K562 (cell line): Measurements from ENCODE around the gene KHSRP. TPM values are rescaled to one million over a fixed set of nuclear protein-coding genes. Genes with fewer than 3 reads are reported as not detected.

Experiments used
- CEBPB ChIP-seq: fragments of 450-650 bp; IDR thresholded peaks from 2 replicates; pipeline ENCODE4 v1.6.1; 2016; ENCODE audit warnings: missing genetic modification characterization, missing compliant biosample characterization
- CTBP1 ChIP-seq: fragments of 450-650 bp; IDR thresholded peaks from 2 replicates; pipeline ENCODE4 v1.6.1; 2016; ENCODE audit warnings: borderline replicate concordance
- HMG20B ChIP-seq: fragments of 250-450 bp; sonication (Bioruptor Pico); IDR thresholded peaks from 2 replicates; pipeline ENCODE4 v1.5.0; 2021; ENCODE audit warnings: mild to moderate bottlenecking
- HNRNPLL ChIP-seq: fragments of 200-400 bp; formaldehyde crosslinking; IDR thresholded peaks from 2 replicates; pipeline ENCODE4 v1.6.1; 2017; ENCODE audit warnings: low read length, low read depth, mild to moderate bottlenecking; ENCODE audit not compliant: poor library complexity, severe bottlenecking
- KLF13 ChIP-seq: fragments of 450-650 bp; IDR thresholded peaks from 2 replicates; pipeline ENCODE4 v1.6.1; 2016; ENCODE audit warnings: missing genetic modification characterization, low read depth, mild to moderate bottlenecking, missing compliant biosample characterization, moderate library complexity, borderline replicate concordance
- L3MBTL2 ChIP-seq: fragments of 450-650 bp; IDR thresholded peaks from 2 replicates; pipeline ENCODE4 v1.6.1; 2016; ENCODE audit warnings: mild to moderate bottlenecking, moderate library complexity
- MCM5 ChIP-seq: fragments of 450-650 bp; IDR thresholded peaks from 2 replicates; pipeline ENCODE4 v1.6.1; 2016; ENCODE audit warnings: low read depth
- POLR2A ChIP-seq: fragments of 450-650 bp; conservative IDR thresholded peaks from 2 replicates; pipeline ENCODE4 v1.6.1; 2016
- POLR2B ChIP-seq: fragments of 450-650 bp; IDR thresholded peaks from 2 replicates; pipeline ENCODE4 v1.6.1; 2018; ENCODE audit warnings: low read depth; ENCODE audit not compliant: partially characterized antibody
- RCOR1 ChIP-seq, 2 experiments: IDR thresholded peaks; 2 replicates each; pipeline ENCODE4 v1.6.1; 2012; ENCODE audit warnings: low read depth in 2 of 2, low read length in 2 of 2, borderline replicate concordance in 1 of 2, improper control_type of control experiment in 1 of 2
- SIN3B ChIP-seq: fragments of 450-650 bp; IDR thresholded peaks from 2 replicates; pipeline ENCODE4 v1.6.1; 2017; ENCODE audit warnings: low read depth, mild to moderate bottlenecking, moderate library complexity
- SMARCA4 ChIP-seq: fragments of 450-650 bp; IDR thresholded peaks from 2 replicates; pipeline ENCODE4 v1.6.1; 2016
- STAT5B ChIP-seq: fragments of 250-450 bp; sonication (Bioruptor Pico); IDR thresholded peaks from 2 replicates; pipeline ENCODE4 v1.8.0; 2021; ENCODE audit warnings: mild to moderate bottlenecking, inconsistent platforms
- ZBTB40 ChIP-seq, 2 experiments: fragments of 450-650 bp in 1 of 2; sonication (generic) in 1 of 2; formaldehyde crosslinking in 1 of 2; IDR thresholded peaks; 2 replicates each; pipeline versions ENCODE4 v1.7.1 to v1.9.0; 2016 to 2022; ENCODE audit warnings: inconsistent platforms in 1 of 2, mild to moderate bottlenecking in 1 of 2, missing genetic modification reagents in 1 of 2
- ZC3H8 ChIP-seq: fragments of 450-650 bp; IDR thresholded peaks from 2 replicates; pipeline ENCODE4 v1.6.1; 2017
- ZNF354B ChIP-seq: fragments of 250-450 bp; sonication (Bioruptor Pico); IDR thresholded peaks from 2 replicates; pipeline ENCODE4 v1.4.0; 2020
- ZNF75A ChIP-seq: fragments of 450-650 bp; formaldehyde crosslinking; IDR thresholded peaks from 2 replicates; pipeline ENCODE4 v1.4.0; 2020; ENCODE audit warnings: mild to moderate bottlenecking
- polyA plus RNA-seq, 8 experiments: library from polyadenylated mRNA; depleted of rRNA in 4 of 8; stranded (reverse) in 5 of 8; unstranded in 3 of 8; fragments of >200 nt; fragmentation: Nextera tagmentation in 2 of 8; fragmentation: Illumina TruSeq in 1 of 8; extraction: Ambion mirVana in 2 of 8; extraction: Trizol in 1 of 8; gene quantifications; 2 replicates each; pipeline versions ENCODE4 v1.2.1 to v1.2.3, GENCODE V29; 2011 to 2014; ENCODE audit warnings: inconsistent platforms in 1 of 8, missing spikeins in 1 of 8
- total RNA-seq, 7 experiments: library from RNA; depleted of rRNA in 6 of 7; stranded (reverse); fragments of >200 nt in 6 of 7; fragmentation: Illumina TruSeq in 2 of 7; extraction: Trizol in 2 of 7; gene quantifications; 2 replicates each; pipeline versions ENCODE4 v1.2.1 to v1.2.3, GENCODE V29; 2011 to 2021; ENCODE audit warnings: low replicate concordance in 1 of 7
- TF ChIP-seq, protein P1 (sequence below): IDR thresholded peaks from 2 replicates; pipeline ENCODE4 v1.6.1; 2011; ENCODE audit warnings: borderline replicate concordance, low read depth, mild to moderate bottlenecking, moderate library complexity, low read length; ENCODE audit not compliant: insufficient read depth, poor library complexity, severe bottlenecking

KHSRP gene
- total and polyA plus RNA-seq, 9 of the 15 experiments (the other 6 are each of a cell fraction or from before 2014, with no cell fraction given) = 4.2 to 564 (median 139) TPM

DNA sequence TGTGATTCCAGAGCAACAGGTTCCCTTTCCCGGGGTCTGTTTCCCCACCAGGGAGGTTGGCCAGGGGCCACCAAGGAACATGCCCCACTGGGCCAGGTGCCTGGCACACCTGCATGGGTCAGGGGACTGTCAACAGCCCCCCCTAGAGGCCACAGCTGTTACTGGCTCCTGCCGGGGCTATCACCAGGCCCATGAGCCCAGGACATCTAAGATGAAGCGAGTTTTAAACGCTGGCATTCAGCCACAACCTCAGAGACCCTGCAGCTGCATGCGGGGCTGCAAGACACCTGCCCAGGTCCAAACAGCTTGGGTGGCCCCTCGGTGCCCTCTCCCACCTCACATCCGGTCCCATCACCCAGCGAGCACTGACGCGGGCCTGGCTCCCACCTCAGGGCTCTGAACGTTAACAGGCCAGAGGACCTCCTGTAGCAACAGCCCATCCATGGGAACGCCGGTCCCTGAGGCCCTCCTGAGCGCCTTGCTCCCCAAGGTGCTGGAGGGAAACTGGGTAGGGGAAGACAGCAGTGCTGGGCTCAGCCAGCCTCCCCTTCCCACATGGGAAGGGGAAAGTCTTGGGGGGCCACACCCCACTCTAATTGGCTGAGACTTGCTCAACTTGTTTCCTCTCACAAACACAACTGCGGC is 12.0 kb downstream of the KHSRP start (continued):
- no peak for TF ChIP-seq ZBTB40 (IDR thresholded peaks at IDR 0.05)
- no peak for TF ChIP-seq ZBTB40 (CRISPR knock-in tag; IDR thresholded peaks at IDR 0.05)
- TF ChIP-seq, protein P1, sequence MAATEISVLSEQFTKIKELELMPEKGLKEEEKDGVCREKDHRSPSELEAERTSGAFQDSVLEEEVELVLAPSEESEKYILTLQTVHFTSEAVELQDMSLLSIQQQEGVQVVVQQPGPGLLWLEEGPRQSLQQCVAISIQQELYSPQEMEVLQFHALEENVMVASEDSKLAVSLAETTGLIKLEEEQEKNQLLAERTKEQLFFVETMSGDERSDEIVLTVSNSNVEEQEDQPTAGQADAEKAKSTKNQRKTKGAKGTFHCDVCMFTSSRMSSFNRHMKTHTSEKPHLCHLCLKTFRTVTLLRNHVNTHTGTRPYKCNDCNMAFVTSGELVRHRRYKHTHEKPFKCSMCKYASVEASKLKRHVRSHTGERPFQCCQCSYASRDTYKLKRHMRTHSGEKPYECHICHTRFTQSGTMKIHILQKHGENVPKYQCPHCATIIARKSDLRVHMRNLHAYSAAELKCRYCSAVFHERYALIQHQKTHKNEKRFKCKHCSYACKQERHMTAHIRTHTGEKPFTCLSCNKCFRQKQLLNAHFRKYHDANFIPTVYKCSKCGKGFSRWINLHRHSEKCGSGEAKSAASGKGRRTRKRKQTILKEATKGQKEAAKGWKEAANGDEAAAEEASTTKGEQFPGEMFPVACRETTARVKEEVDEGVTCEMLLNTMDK = peak; percentile 41
- TF ChIP-seq MCM5 = no peak
- no peak for TF ChIP-seq ZC3H8
- TF ChIP-seq RCOR1 (IDR thresholded peaks at IDR 0.05; ENCODE audit: borderline replicate concordance in 1 of 2, low read depth in 2 of 2, low read length in 2 of 2) = no peak
- no peak for TF ChIP-seq CEBPB (tag)
- TF ChIP-seq ZNF354B (CRISPR knock-in tag) = no peak
- TF ChIP-seq HMG20B (CRISPR knock-in tag) = no peak
- TF ChIP-seq POLR2A = peak; percentile 76; the same call in 1 of the 2 replicates
- TF ChIP-seq KLF13 = no peak
- no peak for TF ChIP-seq SIN3B
- TF ChIP-seq HNRNPLL = no peak
- TF ChIP-seq SMARCA4 = no peak
- TF ChIP-seq POLR2B = peak; percentile 61
- no peak for TF ChIP-seq ZNF75A (CRISPR knock-in tag)
- TF ChIP-seq CTBP1 = no peak
- no peak for TF ChIP-seq L3MBTL2
- TF ChIP-seq STAT5B = no peak
